GM12878 (cell line): Measurements from ENCODE around the gene DYSF. TPM values are rescaled to one million over a fixed set of nuclear protein-coding genes. Genes with fewer than 3 reads are reported as not detected.

ENCODE experiments used
- ATAC-seq: fragments of 200-7000 bp; cut with Tn5 transposase; 3 replicates; pipeline ENCODE4 v1.9.1; 2020; ENCODE audit warnings: mild to moderate bottlenecking, moderate library complexity
- BruUV-seq: library from RNA; stranded (reverse); fragments of 400-500 nt; replicated peaks from 2 replicates; lab custom pipeline; 2021; lab: Mats Ljungman, UMichigan
- CTCF ChIA-PET: fragments of 300-600 bp; sonication (Branson Sonifier 250); formaldehyde crosslinking; extraction: SDS; loops from one replicate; lab custom pipeline; 2021; ENCODE audit warnings: inconsistent platforms; lab: Yijun Ruan, JAX
- POLR2A ChIA-PET: fragments of 350-600 bp; formaldehyde crosslinking; extraction: SDS; loops from one replicate; lab custom pipeline; 2021; ENCODE audit warnings: inconsistent platforms; lab: Charles Lee
- RAD21 ChIA-PET: fragments of 300-600 bp; sonication (Branson Sonifier 250); formaldehyde crosslinking; loops from one replicate; lab custom pipeline; 2023; ENCODE audit warnings: antibody characterized with exemption; ENCODE audit not compliant: unreplicated experiment; lab: Charles Lee
- SMC1A ChIA-PET: fragments of 300-600 bp; sonication (Branson Sonifier 250); formaldehyde crosslinking; loops from one replicate; lab custom pipeline; 2023; ENCODE audit not compliant: unreplicated experiment, uncharacterized antibody; lab: Charles Lee
- DNase-seq: peaks from one replicate; pipeline ENCODE4 v3.0.0-alpha.2; 2011; ENCODE audit warnings: low read depth, low spot score
- FAIRE-seq: peaks from 3 replicates; lab custom pipeline; 2011; peaks lifted over from hg19 to GRCh38; lab: Jason Lieb, UNC
- H2AFZ ChIP-seq: 2 replicates; pipeline ENCODE4 v1.6.0; 2011; ENCODE audit warnings: low read depth, low read length, control low read depth; ENCODE audit not compliant: control insufficient read depth
- H3K27ac ChIP-seq: 2 replicates; pipeline ENCODE4 v1.5.1; 2011; ENCODE audit warnings: control low read depth; ENCODE audit not compliant: control insufficient read depth, insufficient read depth
- H3K27me3 ChIP-seq, 2 experiments: replicated peaks in 1 of 2; 2 replicates each; pipeline versions ENCODE4 v1.6.0 to v1.6.1; 2011; ENCODE audit warnings: low read length in 1 of 2; ENCODE audit not compliant: control insufficient read depth in 2 of 2, insufficient read depth in 2 of 2
- H3K36me3 ChIP-seq, 2 experiments: 2 replicates each; pipeline ENCODE4 v1.5.1; 2011; ENCODE audit warnings: low read length in 1 of 2; ENCODE audit not compliant: control insufficient read depth in 2 of 2, insufficient read depth in 2 of 2
- H3K4me1 ChIP-seq: 2 replicates; pipeline ENCODE4 v1.6.1; 2011; ENCODE audit warnings: mild to moderate bottlenecking, low read length, moderate library complexity, mixed read lengths; ENCODE audit not compliant: control insufficient read depth, insufficient read depth
- H3K4me2 ChIP-seq: 2 replicates; pipeline ENCODE4 v1.6.0; 2011; ENCODE audit warnings: control low read depth; ENCODE audit not compliant: control insufficient read depth, insufficient read depth
- H3K4me3 ChIP-seq: fragments of 200-600 bp; sonication (generic); 2 replicates; pipeline ENCODE4 v1.5.1; 2016
- H3K79me2 ChIP-seq: 2 replicates; pipeline ENCODE4 v1.6.0; 2011; ENCODE audit warnings: low read length; ENCODE audit not compliant: control insufficient read depth, insufficient read depth
- H3K9ac ChIP-seq: 2 replicates; pipeline ENCODE4 v1.8.0; 2011; ENCODE audit warnings: low read length, control low read depth, mixed read lengths; ENCODE audit not compliant: control insufficient read depth, insufficient read depth
- H3K9me3 ChIP-seq: replicated peaks from 3 replicates; pipeline ENCODE4 v1.5.1; 2011; ENCODE audit warnings: mild to moderate bottlenecking, low read length; ENCODE audit not compliant: control insufficient read depth, insufficient read depth
- H4K20me1 ChIP-seq: 2 replicates; pipeline ENCODE4 v1.6.0; 2011; ENCODE audit not compliant: control insufficient read depth, insufficient read depth
- CREB1 ChIP-seq: IDR thresholded peaks from 2 replicates; pipeline ENCODE4 v1.6.1; 2012; ENCODE audit warnings: low read depth, mild to moderate bottlenecking, inconsistent platforms
- CREM ChIP-seq: IDR thresholded peaks from 2 replicates; pipeline ENCODE4 v1.6.1; 2014; ENCODE audit warnings: antibody characterized with exemption, low read depth
- ESRRA ChIP-seq: IDR thresholded peaks from 2 replicates; pipeline ENCODE4 v1.6.1; 2012; ENCODE audit warnings: mild to moderate bottlenecking, low read length, improper control_type of control experiment
- MLLT1 ChIP-seq: fragments of 450-650 bp; IDR thresholded peaks from 2 replicates; pipeline ENCODE4 v1.6.1; 2016; ENCODE audit warnings: mild to moderate bottlenecking
- NFYA ChIP-seq: IDR thresholded peaks from 2 replicates; pipeline ENCODE4 v1.6.1; 2011; ENCODE audit warnings: low read depth, mild to moderate bottlenecking, low read length, improper control_type of control experiment, borderline replicate concordance
- NFYB ChIP-seq: IDR thresholded peaks from 2 replicates; pipeline ENCODE4 v1.6.1; 2011; ENCODE audit warnings: low read depth, mild to moderate bottlenecking, low read length, improper control_type of control experiment, moderate library complexity; ENCODE audit not compliant: insufficient read depth
- PBX3 ChIP-seq: IDR thresholded peaks from 2 replicates; pipeline ENCODE4 v1.6.1; 2011; ENCODE audit warnings: mild to moderate bottlenecking, low read depth, low read length, moderate library complexity; ENCODE audit not compliant: insufficient replicate concordance
- RB1 ChIP-seq: fragments of 450-650 bp; formaldehyde crosslinking; IDR thresholded peaks from 2 replicates; pipeline ENCODE4 v1.6.1; 2017; ENCODE audit warnings: mild to moderate bottlenecking, borderline replicate concordance
- RCOR1 ChIP-seq: conservative IDR thresholded peaks from 2 replicates; pipeline ENCODE4 v1.6.1; 2012; ENCODE audit warnings: low read depth, low read length, improper control_type of control experiment
- RFX5 ChIP-seq: IDR thresholded peaks from 2 replicates; pipeline ENCODE4 v1.6.1; 2011; ENCODE audit warnings: low read depth, low read length, improper control_type of control experiment
- WRNIP1 ChIP-seq: IDR thresholded peaks from 2 replicates; pipeline ENCODE4 v1.6.1; 2011; ENCODE audit warnings: low read depth, low read length, improper control_type of control experiment, borderline replicate concordance
- ZBTB40 ChIP-seq: fragments of 450-650 bp; IDR thresholded peaks from 2 replicates; pipeline ENCODE4 v1.6.1; 2016; ENCODE audit warnings: mild to moderate bottlenecking, moderate library complexity, borderline replicate concordance
- WGBS: methylation state at CpG from one replicate; pipeline ENCODE4 v1.1.6; 2016; ENCODE audit warnings: low lambda C conversion rate; ENCODE audit not compliant: insufficient replicate concordance, insufficient coverage; ENCODE audit errors: missing lambda C conversion rate; 5-methylcytosine and 5-hydroxymethylcytosine counted together
- in situ Hi-C: fragments of 300-500 bp; cut with MboI; formaldehyde crosslinking; loops from 9 replicates; pipeline ENCODE4 v1.14.3; 2018; ENCODE audit warnings: mixed read lengths
- intact Hi-C: fragments of 100-400 bp; cut with micrococcal nuclease; formaldehyde crosslinking; loops from one replicate; pipeline ENCODE4 v1.14.2; 2022; ENCODE audit not compliant: unreplicated experiment
- polyA plus RNA-seq, 11 experiments: library from polyadenylated mRNA; depleted of rRNA in 4 of 11; unstranded in 6 of 11; stranded (reverse) in 5 of 11; fragments of >200 nt; fragmentation: Nextera tagmentation in 4 of 11; fragmentation: Illumina TruSeq in 1 of 11; extraction: Ambion mirVana in 4 of 11; extraction: Trizol in 1 of 11; gene quantifications; 1 replicate in 1 of 11; 2 replicates in 10 of 11; pipeline versions ENCODE4 v1.2.1 to v1.2.3, GENCODE V29; 2011 to 2016; ENCODE audit warnings: inconsistent platforms in 2 of 11, missing spikeins in 2 of 11, low read depth in 1 of 11
- total RNA-seq, 4 experiments: library from RNA; depleted of rRNA in 3 of 4; stranded (reverse); fragments of >200 nt in 3 of 4; fragmentation: Illumina TruSeq in 1 of 4; extraction: Trizol in 1 of 4; gene quantifications; 2 replicates each; pipeline versions ENCODE4 v1.2.1 to v1.2.3, GENCODE V29; 2013 to 2021
- TF ChIP-seq, protein P1 (sequence below): fragments of 450-650 bp; conservative IDR thresholded peaks from 2 replicates; pipeline ENCODE4 v1.6.1; 2017; ENCODE audit warnings: mild to moderate bottlenecking, moderate library complexity

Gene DYSF
- total and polyA plus RNA-seq, 10 of the 15 experiments (the other 5 are each of a cell fraction or from before 2014, with no cell fraction given), result under 0.01 to 0.15 (median 0.03) TPM; not detected in 7

DNA sequence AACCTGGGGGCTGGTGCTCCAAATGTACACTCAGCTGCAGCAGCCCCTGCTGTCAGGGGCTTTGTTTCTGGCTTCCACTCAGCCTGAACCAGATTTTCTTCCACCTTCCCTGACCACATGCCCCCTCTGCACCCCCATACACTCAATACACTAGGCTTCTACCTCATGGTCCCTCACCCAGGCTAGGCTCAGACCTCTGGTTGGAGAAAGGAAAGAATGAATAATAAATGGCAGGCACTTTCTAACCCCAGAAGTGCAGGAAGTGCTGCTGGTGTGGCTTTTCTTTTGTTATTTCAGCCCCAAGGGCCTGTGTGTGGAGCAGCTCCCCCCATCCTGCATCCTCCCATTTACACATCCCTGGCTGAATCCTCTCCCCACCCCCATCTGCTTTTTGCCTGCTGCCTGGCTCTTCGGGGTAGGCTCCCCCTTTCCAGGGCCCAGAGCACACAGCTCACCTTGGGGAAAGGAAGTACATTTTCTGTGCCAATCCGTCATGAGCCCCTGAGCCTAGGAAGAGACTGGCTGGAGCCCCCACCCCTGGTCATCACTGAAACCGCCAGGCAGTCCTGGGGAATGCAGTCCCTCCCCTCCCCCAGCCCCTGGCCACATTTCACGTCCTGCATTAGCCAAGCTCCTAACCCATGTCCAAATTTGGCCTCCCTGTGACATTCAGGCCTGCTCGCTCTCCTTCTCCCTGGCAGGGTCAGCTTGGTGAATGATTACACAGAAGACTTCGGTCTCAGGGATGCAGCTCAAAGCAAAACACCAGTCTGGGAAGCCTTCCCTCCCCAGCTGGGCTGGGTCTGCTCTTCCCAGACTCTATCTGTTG is 2.6 kb downstream of the DYSF start (continued):
- TF ChIP-seq MLLT1, result no peak
- TF ChIP-seq CREB1, result no peak
- no peak for TF ChIP-seq NFYB
- no peak for TF ChIP-seq RCOR1
- no peak for TF ChIP-seq RB1
- TF ChIP-seq WRNIP1, result no peak
- no peak for TF ChIP-seq NFYA

GRCh38 chr2:71456617-71457016 is 3.3 kb downstream of the DYSF start:
- peaks cover 4 to 11% of the 10 kb centered on the region in 2 experiments; a peak in 3 of 4 replicates for H3K27me3 ChIP-seq
- H3K79me2 ChIP-seq, result no peaks in the 10 kb centered on the region
- no peaks in the 10 kb centered on the region for H3K36me3 ChIP-seq
- no peaks in the 10 kb centered on the region; the same call in 1 of the 2 replicates for H4K20me1 ChIP-seq
- ChIA-PET CTCF (interaction anchor here (1.1 kb wide), 1 partner anchor 157 kb away, joined by 3 read pairs; no protein-coding TSS in a partner anchor), SMC1A (no interaction called here), POLR2A (interaction anchor here (0.6 kb wide), 1 partner anchor 865 kb away, joined by 5 read pairs; no protein-coding TSS in a partner anchor), RAD21 (no interaction called here)
- BruUV-seq, result no TSS peak
- in situ Hi-C loops (no loop called here), intact Hi-C loops (no loop called here)
- H3K9me3 ChIP-seq, result no peaks in the 10 kb centered on the region; the same call in 2 of the 3 replicates
- FAIRE-seq (no peak), DNase-seq (no peak), ATAC-seq (no peak)
- H3K9ac ChIP-seq, result no peak overlapping the region
- H3K4me3 ChIP-seq, result no peak overlapping the region
- WGBS, result 4% methylated on average over 1 of the region's 1 CpG
- H2AFZ ChIP-seq, result no peak overlapping the region
- H3K27ac ChIP-seq, result no peak overlapping the region
- H3K4me2 ChIP-seq, result no peak overlapping the region
- no peaks in the 10 kb centered on the region for H3K4me1 ChIP-seq
- TF ChIP-seq, protein P1, sequence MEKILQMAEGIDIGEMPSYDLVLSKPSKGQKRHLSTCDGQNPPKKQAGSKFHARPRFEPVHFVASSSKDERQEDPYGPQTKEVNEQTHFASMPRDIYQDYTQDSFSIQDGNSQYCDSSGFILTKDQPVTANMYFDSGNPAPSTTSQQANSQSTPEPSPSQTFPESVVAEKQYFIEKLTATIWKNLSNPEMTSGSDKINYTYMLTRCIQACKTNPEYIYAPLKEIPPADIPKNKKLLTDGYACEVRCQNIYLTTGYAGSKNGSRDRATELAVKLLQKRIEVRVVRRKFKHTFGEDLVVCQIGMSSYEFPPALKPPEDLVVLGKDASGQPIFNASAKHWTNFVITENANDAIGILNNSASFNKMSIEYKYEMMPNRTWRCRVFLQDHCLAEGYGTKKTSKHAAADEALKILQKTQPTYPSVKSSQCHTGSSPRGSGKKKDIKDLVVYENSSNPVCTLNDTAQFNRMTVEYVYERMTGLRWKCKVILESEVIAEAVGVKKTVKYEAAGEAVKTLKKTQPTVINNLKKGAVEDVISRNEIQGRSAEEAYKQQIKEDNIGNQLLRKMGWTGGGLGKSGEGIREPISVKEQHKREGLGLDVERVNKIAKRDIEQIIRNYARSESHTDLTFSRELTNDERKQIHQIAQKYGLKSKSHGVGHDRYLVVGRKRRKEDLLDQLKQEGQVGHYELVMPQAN, result no peak
- TF ChIP-seq RFX5 (no peak), ESRRA (no peak), CREM (no peak), PBX3 (no peak), ZBTB40 (no peak)
